Measurements from ENCODE around the gene CLCN1. TPM values are rescaled to one million over a fixed set of nuclear protein-coding genes. Genes with fewer than 3 reads are reported as not detected.

The CLCN1 gene
- total and polyA plus RNA-seq, 10 of the 15 experiments (the other 5 are each of a cell fraction or from before 2014, with no cell fraction given) = 0.30 TPM; not detected in 9

DNA sequence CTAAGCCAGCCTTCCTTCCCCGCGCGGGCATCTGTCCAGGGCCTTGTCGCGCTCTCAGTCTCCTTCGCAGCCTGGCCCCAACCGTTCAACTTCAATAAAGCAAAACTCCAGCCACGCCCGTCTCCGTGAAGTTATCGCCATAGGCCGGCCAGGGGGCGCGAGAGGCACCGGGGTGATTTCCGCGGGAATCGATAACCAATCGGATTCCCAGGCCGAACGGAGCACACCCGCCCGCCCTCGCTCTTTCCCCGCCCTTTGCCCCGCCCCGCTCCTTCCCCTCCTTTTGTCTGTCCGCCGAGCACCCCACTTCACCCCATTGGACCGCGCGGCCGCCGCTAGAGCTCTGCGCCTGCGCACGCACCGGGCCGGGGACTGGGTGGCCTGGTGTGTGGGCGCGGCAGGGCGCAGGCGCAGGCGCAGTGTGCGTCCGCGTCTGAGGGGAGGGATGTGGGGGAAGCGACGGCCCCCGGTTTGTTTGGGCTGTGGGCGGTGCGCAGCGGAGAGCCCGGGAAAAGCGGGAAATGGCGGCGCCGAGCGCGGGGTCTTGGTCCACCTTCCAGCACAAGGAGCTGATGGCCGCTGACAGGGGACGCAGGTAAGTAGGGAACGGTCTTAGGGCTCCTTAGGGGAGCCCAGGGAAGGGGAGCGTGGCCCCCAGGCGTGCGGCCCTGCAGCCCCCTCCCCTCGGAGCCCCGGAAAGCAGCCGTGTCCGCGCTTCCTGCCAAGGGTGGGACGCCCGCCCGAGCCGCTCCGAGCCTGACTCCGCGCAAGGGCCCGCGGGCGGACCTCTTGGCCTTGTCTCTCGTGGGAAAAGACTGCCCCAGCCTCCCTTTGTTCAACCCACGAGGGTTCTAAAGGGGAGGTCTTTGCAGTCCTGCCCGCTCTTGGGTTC is 27.7 kb upstream of the CLCN1 start, which contains the start of gene CASP2 (continued):
- TF ChIP-seq TCF3 (IDR thresholded peaks at IDR 0.05; ENCODE audit: borderline replicate concordance, insufficient read depth, low read depth, low read length) = 0 out of 2 replicates have a peak, but pooled peaks have one; percentile 9
- no peak; the same call in 1 of the 2 replicates for TF ChIP-seq NBN (IDR thresholded peaks at IDR 0.05)
- TF ChIP-seq, protein P1, sequence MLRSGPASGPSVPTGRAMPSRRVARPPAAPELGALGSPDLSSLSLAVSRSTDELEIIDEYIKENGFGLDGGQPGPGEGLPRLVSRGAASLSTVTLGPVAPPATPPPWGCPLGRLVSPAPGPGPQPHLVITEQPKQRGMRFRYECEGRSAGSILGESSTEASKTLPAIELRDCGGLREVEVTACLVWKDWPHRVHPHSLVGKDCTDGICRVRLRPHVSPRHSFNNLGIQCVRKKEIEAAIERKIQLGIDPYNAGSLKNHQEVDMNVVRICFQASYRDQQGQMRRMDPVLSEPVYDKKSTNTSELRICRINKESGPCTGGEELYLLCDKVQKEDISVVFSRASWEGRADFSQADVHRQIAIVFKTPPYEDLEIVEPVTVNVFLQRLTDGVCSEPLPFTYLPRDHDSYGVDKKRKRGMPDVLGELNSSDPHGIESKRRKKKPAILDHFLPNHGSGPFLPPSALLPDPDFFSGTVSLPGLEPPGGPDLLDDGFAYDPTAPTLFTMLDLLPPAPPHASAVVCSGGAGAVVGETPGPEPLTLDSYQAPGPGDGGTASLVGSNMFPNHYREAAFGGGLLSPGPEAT (IDR thresholded peaks at IDR 0.05; ENCODE audit: low read depth) = peak; percentile 51
- TF ChIP-seq, protein P2, sequence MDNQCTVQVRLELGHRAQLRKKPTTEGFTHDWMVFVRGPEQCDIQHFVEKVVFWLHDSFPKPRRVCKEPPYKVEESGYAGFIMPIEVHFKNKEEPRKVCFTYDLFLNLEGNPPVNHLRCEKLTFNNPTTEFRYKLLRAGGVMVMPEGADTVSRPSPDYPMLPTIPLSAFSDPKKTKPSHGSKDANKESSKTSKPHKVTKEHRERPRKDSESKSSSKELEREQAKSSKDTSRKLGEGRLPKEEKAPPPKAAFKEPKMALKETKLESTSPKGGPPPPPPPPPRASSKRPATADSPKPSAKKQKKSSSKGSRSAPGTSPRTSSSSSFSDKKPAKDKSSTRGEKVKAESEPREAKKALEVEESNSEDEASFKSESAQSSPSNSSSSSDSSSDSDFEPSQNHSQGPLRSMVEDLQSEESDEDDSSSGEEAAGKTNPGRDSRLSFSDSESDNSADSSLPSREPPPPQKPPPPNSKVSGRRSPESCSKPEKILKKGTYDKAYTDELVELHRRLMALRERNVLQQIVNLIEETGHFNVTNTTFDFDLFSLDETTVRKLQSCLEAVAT (IDR thresholded peaks at IDR 0.05) = peak; percentile 87
- TF ChIP-seq SREBF2 (IDR thresholded peaks at IDR 0.05; ENCODE audit: low read length) = no peak
- no peak for TF ChIP-seq BRCA1 (IDR thresholded peaks at IDR 0.05; ENCODE audit: low read depth, low read length)
- peak; percentile 69 for TF ChIP-seq DPF2 (IDR thresholded peaks at IDR 0.05)
- no peak for TF ChIP-seq KAT2A (conservative IDR thresholded peaks at IDR 0.05; ENCODE audit: control insufficient read depth, low read depth, low read length)
- TF ChIP-seq MTA2 (IDR thresholded peaks at IDR 0.05; ENCODE audit: low read depth) = no peak
- no peak for TF ChIP-seq KDM1A (IDR thresholded peaks at IDR 0.05; ENCODE audit: borderline replicate concordance)
- no peak for TF ChIP-seq JUNB (IDR thresholded peaks at IDR 0.05)
- TF ChIP-seq RBBP5 (conservative IDR thresholded peaks at IDR 0.05) = no peak
- TF ChIP-seq, protein P3, sequence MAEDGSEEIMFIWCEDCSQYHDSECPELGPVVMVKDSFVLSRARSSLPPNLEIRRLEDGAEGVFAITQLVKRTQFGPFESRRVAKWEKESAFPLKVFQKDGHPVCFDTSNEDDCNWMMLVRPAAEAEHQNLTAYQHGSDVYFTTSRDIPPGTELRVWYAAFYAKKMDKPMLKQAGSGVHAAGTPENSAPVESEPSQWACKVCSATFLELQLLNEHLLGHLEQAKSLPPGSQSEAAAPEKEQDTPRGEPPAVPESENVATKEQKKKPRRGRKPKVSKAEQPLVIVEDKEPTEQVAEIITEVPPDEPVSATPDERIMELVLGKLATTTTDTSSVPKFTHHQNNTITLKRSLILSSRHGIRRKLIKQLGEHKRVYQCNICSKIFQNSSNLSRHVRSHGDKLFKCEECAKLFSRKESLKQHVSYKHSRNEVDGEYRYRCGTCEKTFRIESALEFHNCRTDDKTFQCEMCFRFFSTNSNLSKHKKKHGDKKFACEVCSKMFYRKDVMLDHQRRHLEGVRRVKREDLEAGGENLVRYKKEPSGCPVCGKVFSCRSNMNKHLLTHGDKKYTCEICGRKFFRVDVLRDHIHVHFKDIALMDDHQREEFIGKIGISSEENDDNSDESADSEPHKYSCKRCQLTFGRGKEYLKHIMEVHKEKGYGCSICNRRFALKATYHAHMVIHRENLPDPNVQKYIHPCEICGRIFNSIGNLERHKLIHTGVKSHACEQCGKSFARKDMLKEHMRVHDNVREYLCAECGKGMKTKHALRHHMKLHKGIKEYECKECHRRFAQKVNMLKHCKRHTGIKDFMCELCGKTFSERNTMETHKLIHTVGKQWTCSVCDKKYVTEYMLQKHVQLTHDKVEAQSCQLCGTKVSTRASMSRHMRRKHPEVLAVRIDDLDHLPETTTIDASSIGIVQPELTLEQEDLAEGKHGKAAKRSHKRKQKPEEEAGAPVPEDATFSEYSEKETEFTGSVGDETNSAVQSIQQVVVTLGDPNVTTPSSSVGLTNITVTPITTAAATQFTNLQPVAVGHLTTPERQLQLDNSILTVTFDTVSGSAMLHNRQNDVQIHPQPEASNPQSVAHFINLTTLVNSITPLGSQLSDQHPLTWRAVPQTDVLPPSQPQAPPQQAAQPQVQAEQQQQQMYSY (CRISPR knock-in tag; IDR thresholded peaks at IDR 0.05) = no peak
- TF ChIP-seq NR2F1 (conservative IDR thresholded peaks at IDR 0.05) = no peak; the same call in none of the 2 replicates
- TF ChIP-seq CHD2 (IDR thresholded peaks at IDR 0.05; ENCODE audit: borderline replicate concordance, low read depth, low read length) = peak; percentile 34
- peak; percentile 90 for TF ChIP-seq POLR2A (IDR thresholded peaks at IDR 0.05; ENCODE audit: low read depth, low read length)
- TF ChIP-seq RAD21 (IDR thresholded peaks at IDR 0.05; ENCODE audit: insufficient read depth, low read depth, low read length) = no peak
- TF ChIP-seq EZH2 (IDR thresholded peaks at IDR 0.05; ENCODE audit: borderline replicate concordance, control insufficient read depth, low read depth, low read length) = no peak
- peak; percentile 99 for TF ChIP-seq IKZF1 (conservative IDR thresholded peaks at IDR 0.05)
- peak; percentile 64; the same call in 1 of the 2 replicates for TF ChIP-seq SMARCA5 (IDR thresholded peaks at IDR 0.05)
- TF ChIP-seq STAT3 (IDR thresholded peaks at IDR 0.05; ENCODE audit: low read depth, low read length) = no peak
- TF ChIP-seq FOXM1 (IDR thresholded peaks at IDR 0.05; ENCODE audit: low read depth, low read length) = no peak
- TF ChIP-seq SMC3 (IDR thresholded peaks at IDR 0.05; ENCODE audit: borderline replicate concordance, low read length) = no peak
- no peak for TF ChIP-seq SRF (IDR thresholded peaks at IDR 0.05; ENCODE audit: low read depth in 2 of 2, low read length in 2 of 2)
- no peak for TF ChIP-seq NR2C1 (IDR thresholded peaks at IDR 0.05)
